Right renal pelvis (tissue), 4 donors: ENCODE data around the gene KLHL36. TPM values are rescaled to one million over a fixed set of nuclear protein-coding genes. Genes with fewer than 3 reads are reported as not detected.

Experiments
- DNase-seq, 4 donors: peaks; one replicate each; pipeline ENCODE4 v3.0.0-alpha.2; 2013; ENCODE audit warnings: low read depth in 4 of 4, low spot score in 3 of 4, missing footprints in 1 of 4
- polyA plus RNA-seq, 4 donors: library from polyadenylated mRNA; unstranded; fragments of 120-200 nt; gene quantifications; one replicate each; pipeline ENCODE4 v1.2.1, GENCODE V29; 2013; ENCODE audit not compliant: insufficient read length in 4 of 4

Gene KLHL36
- polyA plus RNA-seq, 4 donors = 24.3 to 27.2 (median 26.4) TPM

- no peak for DNase-seq
Observed at GRCh38 chr16:84641643-84642358, 6.5 kb upstream of the KLHL36 start.

GRCh38 chr16:84643180-84643583 is 5.1 kb upstream of the KLHL36 start:
- DNase-seq = no peak

GRCh38 chr16:84643674-84644073 is 4.6 kb upstream of the KLHL36 start:
- no peak for DNase-seq

- DNase-seq = no peak
Observed at GRCh38 chr16:84648595-84649510, 542 bp downstream of the KLHL36 start.

- no peak for DNase-seq
Observed at GRCh38 chr16:84649511-84649861, 1.2 kb downstream of the KLHL36 start.

- DNase-seq = no peak
Observed at GRCh38 chr16:84650062-84650991, 2.0 kb downstream of the KLHL36 start.

GRCh38 chr16:84652566-84652965 is 4.3 kb downstream of the KLHL36 start:
- no peak for DNase-seq

GRCh38 chr16:84654238-84654637 is 5.9 kb downstream of the KLHL36 start:
- DNase-seq = no peak

GRCh38 chr16:84654998-84655397 is 6.7 kb downstream of the KLHL36 start:
- no peak for DNase-seq

GRCh38 chr16:84656649-84657048 is 8.3 kb downstream of the KLHL36 start:
- no peak for DNase-seq

GRCh38 chr16:84657229-84657837 is 9.0 kb downstream of the KLHL36 start:
- no peak for DNase-seq

GRCh38 chr16:84658690-84659089 is 10.4 kb downstream of the KLHL36 start:
- no peak for DNase-seq

GRCh38 chr16:84659656-84660300 is 11.5 kb downstream of the KLHL36 start:
- no peak for DNase-seq

GRCh38 chr16:84660973-84661372 is 12.7 kb downstream of the KLHL36 start:
- no peak for DNase-seq

- no peak for DNase-seq
Observed at GRCh38 chr16:84661418-84662060, 13.2 kb downstream of the KLHL36 start.

GRCh38 chr16:84662471-84662870 is 14.2 kb downstream of the KLHL36 start:
- no peak for DNase-seq

- no peak for DNase-seq
Observed at GRCh38 chr16:84663433-84664101, 15.3 kb downstream of the KLHL36 start.

GRCh38 chr16:84665359-84665758 is 17.0 kb downstream of the KLHL36 start:
- DNase-seq = no peak

GRCh38 chr16:84665843-84666242 is 17.5 kb downstream of the KLHL36 start:
- no peak for DNase-seq
